A172 (cell line): ENCODE data around the gene HYDIN. TPM values are rescaled to one million over a fixed set of nuclear protein-coding genes. Genes with fewer than 3 reads are reported as not detected.

Source experiments
- DNase-seq: peaks from one replicate; pipeline ENCODE4 v3.0.0-alpha.2; 2015; ENCODE audit warnings: low spot score
- total RNA-seq: library from RNA; depleted of rRNA; stranded (reverse); fragments of >200 nt; shearing (Covaris generic); gene quantifications from 2 replicates; pipeline ENCODE4 v1.2.3, GENCODE V29; 2014; rRNA removed

The HYDIN gene
- 0.31 TPM in 1 of 2 replicates, not detected in the other for total RNA-seq

DNA sequence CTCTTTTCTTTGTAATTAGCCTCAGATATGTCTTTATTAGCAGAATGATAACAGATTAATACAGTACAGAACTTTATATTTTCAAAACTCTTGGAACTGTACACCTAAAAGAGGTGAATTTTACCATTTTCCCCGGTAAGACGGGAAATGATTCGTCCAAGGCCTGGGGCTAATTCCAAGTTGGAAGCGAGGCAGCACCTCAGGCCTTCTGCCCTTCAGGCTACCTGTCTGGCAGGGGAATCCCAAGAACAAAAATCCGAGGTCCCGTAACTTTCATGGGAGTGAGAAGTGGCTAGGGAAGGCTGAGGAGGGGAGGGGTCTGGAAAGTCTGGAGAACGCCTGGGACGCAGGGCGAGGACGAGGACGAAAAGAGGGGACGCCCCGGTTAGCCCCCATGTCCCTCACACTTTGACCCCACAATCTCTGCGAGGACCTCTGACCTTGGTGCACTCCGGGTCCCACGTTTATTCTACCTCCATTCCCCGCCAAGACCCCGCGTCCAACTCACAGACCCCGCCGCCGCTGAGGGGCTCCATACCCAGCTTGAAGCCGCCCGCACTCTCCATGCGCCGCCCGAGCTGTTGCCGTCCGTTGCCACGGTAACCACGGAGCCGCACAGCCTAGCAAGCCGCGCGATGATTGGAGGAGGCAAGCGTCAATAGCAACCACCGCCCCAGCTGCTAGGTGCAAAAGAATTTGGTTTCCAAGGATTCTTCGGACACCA lies at the start of gene HYDIN:
Gene HYDIN, minus strand, starts transcription at position 601 of the 724 bp plus-strand sequence. CDS start 43,827 bp downstream, outside the sequence.
- no peak for DNase-seq

DNA sequence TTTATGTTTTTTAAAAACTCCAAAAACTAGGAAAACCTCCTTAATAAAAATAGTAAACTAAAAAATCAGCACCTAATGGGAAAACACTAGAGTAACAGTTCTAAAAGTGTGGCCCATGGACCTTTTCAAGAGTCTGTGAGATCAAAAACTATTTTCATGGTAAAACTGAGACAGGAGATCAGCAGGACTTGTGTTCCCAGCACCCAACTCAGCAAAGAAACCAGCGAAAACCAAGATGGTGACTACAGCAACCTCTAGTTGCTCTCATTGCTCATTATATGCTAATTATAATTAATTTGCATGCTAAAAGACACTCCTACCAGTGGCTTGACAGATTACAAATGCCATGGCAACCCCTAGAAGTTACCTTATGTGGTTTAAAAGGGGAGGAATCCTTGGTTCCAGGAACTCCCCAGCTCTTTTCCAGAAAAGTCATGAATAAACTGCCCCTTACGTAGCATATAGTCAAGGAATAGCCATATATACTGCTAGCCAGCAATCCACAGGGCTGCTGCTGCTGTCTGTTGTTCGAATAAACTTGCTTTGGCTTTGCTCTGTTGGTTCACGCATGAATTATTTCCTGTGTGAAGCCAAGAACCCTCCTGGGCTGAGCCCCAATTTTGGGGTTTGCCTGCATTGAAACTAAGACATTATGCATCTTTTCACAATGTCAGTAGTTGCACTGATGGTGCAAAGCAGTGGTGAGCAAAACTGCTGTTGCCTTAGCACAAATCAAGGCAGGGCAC lies 46.2 kb upstream of the HYDIN start:
- DNase-seq = no peak

DNA sequence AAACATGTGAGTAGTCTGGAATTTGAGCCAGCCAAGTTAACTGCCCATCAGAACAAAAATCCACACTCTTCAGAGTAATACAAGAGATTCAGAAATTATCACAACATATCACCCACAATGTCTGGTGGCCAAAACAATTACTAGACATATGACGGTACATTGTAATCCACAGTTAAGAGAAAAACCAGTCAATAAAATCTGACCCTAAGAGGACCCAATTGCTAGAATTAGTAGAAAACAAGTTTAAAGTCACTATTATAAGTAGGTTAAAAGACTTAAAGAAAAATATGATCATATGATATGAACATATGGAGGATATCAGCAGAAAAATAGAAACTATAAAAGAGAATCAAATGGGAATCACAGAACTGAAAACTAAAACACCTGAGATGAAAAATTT lies 42.9 kb upstream of the HYDIN start:
- no peak for DNase-seq

DNA sequence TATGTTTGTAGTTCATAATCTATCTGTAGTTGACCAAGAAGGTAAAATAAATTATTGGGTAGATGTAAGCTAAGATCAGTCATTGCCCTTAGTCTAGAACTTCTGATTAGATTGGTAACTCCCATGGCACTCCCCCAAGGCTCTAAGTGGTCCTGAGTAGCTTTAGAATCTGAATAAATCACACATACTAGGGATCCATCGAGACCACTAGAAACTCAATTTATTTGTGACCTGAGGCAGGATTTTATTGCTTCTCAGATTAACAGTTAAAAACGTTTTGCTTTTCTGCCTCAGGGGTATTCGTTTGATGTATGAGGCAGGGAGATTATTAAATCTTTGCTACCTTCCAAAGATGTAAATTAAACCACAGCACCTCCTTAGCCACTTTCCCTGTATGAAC lies 33.8 kb upstream of the HYDIN start:
- no peak for DNase-seq

DNA sequence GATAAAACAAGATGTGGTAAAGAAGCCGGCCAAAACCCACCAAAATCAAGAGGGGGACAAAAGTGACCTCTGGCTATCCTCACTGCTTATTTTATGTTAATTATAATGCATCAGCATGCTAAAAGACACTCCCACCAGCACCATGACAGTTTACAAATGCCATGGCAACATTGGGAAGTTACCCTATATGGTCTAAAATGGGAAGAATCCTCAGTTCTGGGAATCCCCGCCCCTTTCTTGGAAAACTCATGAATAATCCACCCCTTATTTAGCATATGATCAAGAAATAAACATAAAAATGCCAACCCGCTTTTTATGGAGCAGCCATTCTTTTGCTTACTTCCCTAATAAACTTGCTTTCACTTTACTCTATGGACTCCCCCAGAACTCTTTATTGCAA lies 33.1 kb upstream of the HYDIN start:
- DNase-seq = no peak

DNA sequence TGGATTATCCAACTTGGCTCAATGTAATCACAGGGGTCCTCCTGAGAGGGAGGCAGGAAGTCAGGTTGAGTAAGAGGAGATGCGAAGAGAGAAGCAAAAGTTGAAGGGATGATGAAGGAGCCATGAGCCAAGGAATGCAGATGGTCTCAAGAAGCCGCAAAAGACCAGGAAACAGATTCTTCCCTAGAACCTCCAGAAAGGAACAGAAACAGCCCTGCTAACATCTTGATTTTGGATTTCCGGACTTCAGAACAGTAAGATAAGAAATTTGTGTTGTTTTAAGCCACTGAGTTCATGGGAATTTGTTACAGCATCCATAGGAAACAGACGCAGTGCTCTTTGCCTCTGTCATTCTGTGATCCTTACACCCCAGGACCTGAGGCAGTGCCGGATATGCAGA lies 31.9 kb upstream of the HYDIN start:
- no peak for DNase-seq

DNA sequence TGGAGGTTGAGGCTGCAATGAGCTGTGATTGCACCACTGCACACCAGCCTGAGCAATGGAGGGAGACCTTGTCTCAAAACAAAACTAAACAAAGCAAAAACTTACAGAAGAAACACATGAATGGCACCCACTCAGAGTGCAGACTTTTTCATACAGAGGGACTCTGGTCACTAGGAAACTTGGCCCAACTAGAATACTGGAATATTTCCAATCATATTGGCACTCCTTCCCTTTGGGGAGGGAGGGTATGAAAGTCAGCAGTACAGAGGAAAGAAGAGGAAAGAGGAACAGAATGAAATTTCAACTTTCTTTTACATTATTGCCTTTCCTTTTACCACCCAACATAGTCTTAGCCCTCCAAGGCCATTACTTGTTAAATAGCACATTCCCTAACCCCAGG lies 30.5 kb upstream of the HYDIN start:
- no peak for DNase-seq

DNA sequence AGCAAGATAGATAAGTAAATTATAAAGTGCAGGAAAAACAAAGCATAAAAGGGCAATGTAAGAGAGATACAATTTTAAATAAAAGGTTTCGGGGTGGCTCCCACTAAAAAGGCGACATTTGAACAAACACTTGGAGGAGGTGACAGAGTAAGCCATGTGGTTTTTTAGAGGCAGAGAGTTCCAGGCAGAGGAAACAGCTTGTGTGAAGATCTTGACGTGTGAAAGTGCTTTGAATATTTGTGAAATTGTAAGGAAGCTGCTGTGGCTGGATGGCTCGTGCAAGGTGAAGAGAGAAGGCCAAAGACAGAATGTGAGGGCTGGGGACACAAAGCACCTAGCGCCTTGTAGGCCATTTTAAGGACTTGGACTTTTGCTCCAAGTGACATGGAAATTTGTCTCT lies 28.6 kb upstream of the HYDIN start:
- no peak for DNase-seq

DNA sequence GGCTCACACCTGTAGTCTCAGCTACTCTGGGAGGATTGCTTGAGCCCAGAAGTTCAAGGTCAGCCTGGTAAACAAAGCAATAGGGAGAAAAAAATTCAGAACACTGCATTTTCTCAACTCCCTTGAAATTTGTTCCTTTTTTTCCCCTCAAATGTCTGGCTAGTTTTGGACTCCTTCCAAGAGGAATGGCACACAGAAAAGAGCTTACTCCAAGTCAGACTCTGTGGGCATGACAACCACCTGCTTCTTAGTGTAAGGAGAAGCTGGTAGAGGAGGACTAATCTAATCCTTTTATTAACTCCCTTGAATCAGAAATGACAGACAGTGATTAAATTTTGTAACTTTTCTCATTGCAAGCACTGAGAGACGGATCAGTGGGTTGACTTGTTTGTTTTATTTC lies 27.9 kb upstream of the HYDIN start:
- no peak for DNase-seq

DNA sequence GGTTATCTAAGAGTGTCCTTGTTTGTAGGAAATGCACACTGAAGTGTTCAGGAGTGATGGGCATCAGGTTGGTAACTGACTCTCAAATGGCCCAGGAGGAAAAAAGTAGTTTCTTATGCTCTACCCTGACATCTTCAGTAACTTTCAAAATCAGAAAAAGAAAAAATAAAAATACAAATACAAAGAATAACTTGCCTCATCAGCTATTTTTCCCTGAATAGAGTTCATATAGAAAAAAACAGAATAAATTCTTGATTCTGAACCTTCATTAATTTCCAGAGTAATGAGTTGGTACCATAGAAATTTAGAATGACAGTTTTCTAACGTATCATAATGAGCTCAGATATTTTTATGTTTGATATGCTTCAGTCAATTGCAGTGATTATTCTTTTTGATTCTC lies 27.2 kb upstream of the HYDIN start:
- no peak for DNase-seq

DNA sequence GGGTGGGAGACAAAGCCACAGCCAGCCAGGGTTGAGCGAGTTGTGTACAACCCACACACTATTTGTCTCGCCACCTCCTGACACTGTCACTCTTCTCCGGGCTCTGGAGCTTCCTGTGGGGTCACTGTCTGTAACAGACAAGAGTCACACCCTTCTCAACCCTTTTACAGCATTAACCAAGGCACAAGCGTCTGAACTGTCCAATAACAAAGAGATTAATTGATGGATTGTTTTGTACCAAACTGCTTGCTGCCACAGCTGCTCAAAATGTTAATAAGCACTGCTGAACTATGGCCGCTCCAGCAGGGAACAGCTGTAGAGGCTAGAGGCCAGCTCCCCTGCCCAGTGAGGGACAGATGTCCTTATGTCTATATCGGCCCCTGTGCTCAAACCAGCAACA lies 25.2 kb upstream of the HYDIN start:
- no peak for DNase-seq

DNA sequence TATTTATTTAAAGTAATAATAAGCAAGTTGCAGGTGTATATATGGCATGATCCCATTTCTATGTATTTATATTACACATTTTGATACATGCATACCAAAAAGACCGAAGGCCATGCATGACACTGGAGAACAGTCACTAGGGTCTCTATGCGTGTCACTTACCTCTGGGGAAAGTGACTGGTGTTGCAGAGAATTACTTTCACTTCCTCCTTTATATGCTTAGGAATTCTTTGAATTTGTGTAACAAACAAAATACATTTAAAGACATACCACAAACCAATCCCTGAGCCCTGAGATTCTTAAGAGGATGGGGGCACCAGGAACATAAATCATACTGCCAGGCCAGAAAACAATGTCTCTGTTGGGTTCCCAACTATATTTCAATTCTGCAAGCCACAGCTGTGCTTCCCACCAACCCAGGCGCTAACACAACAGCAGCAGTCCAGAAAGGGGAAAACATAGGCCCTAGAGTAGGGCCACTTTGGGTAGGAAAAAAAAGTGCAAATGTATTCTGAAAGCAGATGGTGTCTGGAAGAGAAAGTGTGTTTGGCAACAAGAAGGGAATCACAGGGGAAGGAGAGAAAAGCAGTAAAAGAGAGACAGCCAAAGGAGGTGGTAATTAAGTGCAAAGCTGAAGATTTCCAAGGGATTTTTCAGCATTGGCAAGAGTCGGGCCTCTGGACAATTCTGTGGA lies 24.5 kb upstream of the HYDIN start:
- DNase-seq = no peak

DNA sequence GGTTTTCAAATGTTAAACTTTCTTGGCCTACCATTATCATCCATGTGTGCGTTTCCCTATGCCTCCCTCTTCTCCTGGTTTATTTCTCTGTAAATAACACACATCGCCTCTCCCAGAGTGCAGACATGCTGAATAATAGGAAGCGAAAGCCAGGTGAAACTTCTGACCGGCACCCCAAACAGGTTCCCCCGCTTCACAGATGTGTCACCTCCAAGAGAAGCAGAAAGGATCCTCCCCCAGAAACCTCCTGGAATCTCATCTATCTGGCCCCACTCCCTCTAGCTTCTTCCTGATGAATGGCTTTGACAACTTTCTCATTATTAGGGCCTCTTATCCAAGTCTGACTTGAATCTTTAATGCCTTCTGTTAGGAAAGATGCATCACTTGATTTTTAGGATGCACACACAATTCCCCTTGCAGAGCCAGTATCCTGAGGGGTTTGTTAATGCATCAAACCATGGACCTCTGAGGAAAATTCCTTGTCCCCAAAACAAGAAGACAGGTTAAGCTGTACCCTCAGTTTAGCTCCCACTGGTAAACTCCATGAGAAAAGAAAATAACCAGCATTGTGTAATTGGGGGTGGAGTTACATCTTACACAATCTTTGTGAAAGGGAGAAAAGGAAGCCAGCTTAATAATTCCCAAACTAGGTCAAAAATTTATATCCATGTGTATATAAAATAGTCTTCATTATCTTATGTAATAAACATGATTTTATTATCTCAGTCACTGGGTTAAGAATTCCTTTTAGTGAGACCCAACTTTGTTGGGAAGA lies 20.1 kb upstream of the HYDIN start:
- no peak for DNase-seq

DNA sequence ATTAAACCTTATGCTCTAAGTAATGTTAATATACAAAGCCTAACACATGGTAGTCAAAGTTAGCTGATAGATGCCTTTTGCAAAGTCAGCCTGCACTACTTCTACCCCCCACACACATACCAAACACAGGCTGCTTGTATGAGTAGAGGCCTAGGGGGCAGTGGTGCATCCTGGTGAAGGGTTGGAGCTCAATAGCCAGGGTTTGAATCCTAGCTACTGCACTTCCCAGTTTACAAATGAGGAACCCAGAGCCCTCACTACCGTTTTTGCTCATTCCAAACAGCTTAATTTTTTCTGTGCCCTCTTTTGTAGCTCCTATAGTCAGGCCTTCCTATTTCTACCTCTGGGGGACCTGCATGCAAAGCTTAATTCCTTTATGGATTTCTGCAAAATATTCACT lies 18.9 kb upstream of the HYDIN start:
- DNase-seq = no peak

DNA sequence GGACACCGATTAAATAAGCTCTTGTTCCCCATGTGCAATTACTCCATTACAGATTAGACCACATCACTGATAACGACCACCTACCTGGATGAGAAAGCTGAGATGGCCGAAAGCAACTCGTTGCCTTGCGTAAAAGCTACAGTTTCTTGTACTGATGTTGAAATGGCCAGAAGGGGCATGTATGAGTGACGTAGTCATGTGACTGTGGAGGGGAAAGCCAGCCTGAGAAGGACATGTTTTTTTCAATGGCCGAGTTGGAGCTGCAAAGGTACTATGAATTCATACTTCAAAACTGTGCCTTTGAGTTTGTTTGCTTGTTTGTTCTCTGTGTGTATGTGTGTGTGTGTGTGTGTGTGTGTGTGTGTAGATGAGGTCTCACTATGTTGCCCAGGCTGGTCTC lies 17.0 kb upstream of the HYDIN start:
- no peak for DNase-seq

DNA sequence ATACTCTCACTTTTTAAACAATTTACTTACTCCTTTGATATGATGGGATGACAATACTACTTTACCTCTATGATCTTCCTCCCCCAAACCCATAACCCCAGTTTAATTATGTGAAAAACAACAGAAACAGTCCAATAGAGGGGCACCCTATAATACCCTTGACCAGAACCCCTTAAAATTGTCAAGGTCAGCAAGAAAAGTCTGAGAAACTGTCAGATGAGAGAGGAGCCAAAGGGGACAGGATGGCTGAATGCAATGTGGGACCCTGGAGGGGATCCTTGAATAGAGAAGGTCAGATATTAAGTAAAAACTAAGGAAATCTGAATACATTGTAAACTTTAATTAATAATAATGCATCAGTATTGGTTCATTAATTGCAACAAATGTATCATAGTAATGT lies 15.8 kb upstream of the HYDIN start:
- DNase-seq = no peak

DNA sequence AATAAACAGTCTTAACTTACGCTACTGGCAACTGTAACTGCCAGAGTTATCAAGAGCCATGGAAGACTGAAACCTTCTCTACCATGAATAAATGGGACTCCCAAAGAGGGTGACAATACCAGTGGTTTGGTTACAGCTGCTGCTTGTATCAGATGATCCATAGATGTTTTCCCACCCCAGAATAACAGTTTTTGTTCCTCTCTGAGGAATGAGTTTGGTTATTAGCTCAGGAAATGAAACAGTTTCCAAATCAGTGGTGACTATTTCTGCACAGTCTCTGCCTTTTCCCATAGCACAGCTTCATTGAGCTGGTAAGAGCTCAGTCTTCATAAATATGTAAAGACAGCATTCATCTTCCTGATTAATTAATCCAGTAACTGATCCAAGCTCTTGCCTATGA lies 14.0 kb upstream of the HYDIN start:
- DNase-seq = no peak

DNA sequence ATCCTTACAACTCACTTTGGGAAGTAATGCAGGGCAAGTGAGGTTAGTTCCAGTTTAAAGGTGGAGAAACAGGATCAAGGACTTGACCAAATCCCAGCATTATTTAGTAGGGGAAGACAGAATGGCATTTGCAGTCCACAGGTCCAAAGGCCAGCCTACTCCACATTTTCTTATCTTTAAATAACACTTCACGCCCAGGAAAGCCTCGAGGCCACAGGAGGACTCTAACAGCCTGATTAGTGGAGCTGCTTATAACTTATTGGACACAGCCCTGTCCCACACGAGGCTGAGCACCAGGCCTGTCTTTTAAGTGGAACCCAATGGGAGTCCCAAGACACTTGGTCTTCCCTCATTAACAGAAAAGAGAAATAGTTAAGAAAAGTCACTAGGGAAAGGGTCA lies 12.1 kb upstream of the HYDIN start:
- no peak for DNase-seq

DNA sequence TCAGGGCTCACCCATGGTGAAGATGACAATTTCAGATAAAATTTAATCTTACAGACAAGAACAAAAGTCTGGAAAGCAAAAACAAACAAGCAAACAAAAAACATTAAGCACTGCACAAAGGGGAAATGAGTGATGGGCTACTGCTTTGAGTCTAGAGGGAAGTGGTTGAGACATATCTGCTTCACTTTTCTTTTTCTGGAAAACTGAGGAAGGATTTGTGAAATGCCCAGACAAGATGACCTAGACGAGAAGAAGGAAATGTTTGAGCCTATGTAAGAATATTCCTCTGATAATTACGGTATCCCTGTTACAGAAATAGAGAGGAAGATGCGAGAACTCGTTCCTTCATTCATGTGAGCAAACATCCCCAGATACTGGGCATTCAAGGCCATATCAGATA lies 11.5 kb upstream of the HYDIN start:
- no peak for DNase-seq

DNA sequence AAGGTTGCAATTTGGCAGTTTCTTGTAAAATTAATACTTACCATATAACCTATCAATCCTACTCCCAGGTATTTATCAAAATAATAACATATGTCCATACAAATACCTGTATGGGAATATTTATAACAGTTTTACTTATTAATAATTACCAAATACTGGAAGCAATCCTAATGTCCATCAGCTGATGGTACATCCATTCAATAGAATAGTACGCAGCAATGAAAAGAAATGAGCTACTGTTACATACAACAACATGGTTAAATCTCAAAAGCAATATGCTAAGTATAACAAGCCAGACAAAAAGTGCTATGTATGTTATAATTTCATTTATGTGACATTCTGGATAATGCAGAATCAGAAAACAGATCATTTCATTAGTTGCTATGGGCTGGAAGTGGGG lies 1.2 kb downstream of the HYDIN start:
- no peak for DNase-seq

DNA sequence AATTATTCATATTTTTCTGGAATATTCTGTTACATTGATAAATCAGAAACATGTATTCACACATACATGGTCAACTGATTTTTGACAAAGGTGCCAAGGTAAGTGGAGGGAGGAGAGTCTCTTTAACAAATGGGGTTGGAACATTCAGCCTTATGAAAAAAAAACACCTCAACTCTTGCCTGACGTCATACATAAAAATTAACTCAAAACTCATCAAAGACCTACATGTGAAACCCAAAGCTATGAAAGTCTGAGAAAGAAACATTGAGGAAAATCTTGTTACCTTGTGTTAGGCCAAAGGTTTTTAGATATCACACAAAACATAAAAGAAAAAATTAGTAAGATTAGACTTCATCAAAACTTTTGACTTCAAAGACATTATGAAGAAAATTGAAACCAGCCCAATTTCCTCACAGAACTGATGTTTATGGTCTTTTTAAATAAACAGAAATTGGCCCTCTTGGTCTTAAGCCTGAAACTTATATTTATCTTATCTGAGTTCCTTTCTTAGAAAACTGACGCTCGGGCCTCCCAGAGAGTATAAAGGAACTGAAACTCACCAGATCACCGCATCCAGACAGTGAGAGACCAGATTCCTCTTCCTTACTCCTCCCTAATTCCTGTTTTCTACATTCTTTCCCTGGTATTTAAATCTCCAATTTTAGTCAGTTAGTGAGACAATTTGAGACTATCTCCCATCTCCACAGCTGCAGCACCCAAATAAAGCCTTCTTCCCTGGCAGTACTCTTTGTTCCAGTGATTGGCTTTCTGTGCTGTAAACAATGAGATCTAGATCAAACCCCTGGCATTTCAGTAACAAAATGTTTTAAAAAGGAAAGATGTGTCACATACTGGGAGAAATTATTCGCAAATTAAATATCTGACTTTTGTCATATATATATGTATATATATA lies 4.0 kb downstream of the HYDIN start:
- no peak for DNase-seq
